Breast epithelium (tissue), 3 donors: ENCODE results near the gene KERA.

Experiments used
- POLR2A ChIP-seq: fragments of 450-650 bp; IDR thresholded peaks from one replicate; pipeline ENCODE4 v1.6.1; 2016; ENCODE audit warnings: antibody characterized with exemption, mild to moderate bottlenecking, moderate library complexity
- POLR2AphosphoS5 ChIP-seq, 3 donors: sonication (generic); formaldehyde crosslinking; IDR thresholded peaks; one replicate each; pipeline ENCODE4 v1.6.1; 2017; ENCODE audit warnings: antibody characterized with exemption in 3 of 3
- TF ChIP-seq, protein P1 (sequence below), 3 donors: fragments of 450-650 bp; IDR thresholded peaks; one replicate each; pipeline ENCODE4 v1.5.1; 2016 to 2017; ENCODE audit warnings: antibody characterized with exemption in 3 of 3, mild to moderate bottlenecking in 3 of 3, moderate library complexity in 3 of 3

DNA sequence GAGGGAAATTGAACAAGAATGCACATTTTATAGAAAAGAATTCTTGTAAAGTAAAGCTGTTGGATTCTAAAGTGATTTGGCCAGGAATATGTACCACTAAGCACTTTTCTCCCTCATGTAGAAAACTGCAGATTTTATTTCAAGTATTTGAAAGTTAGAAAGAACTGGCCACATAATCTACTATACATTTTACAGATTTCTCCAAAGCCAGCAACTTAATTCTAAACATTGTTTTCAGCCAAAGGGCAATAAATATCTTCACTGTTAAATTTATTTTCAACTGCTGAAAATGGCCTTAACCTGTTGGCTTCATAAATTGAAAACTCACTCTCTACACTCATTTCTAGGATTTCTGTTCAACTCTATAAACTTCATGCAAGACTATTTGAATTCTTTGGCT is 15.6 kb upstream of the KERA start:
- TF ChIP-seq POLR2A: no peak
- TF ChIP-seq, protein P1, sequence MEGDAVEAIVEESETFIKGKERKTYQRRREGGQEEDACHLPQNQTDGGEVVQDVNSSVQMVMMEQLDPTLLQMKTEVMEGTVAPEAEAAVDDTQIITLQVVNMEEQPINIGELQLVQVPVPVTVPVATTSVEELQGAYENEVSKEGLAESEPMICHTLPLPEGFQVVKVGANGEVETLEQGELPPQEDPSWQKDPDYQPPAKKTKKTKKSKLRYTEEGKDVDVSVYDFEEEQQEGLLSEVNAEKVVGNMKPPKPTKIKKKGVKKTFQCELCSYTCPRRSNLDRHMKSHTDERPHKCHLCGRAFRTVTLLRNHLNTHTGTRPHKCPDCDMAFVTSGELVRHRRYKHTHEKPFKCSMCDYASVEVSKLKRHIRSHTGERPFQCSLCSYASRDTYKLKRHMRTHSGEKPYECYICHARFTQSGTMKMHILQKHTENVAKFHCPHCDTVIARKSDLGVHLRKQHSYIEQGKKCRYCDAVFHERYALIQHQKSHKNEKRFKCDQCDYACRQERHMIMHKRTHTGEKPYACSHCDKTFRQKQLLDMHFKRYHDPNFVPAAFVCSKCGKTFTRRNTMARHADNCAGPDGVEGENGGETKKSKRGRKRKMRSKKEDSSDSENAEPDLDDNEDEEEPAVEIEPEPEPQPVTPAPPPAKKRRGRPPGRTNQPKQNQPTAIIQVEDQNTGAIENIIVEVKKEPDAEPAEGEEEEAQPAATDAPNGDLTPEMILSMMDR (IDR thresholded peaks at IDR 0.05): no peak
- no peak for TF ChIP-seq POLR2AphosphoS5 (IDR thresholded peaks at IDR 0.05)
